Measurements from ENCODE around the gene BAIAP2L2. TPM values are rescaled to one million over a fixed set of nuclear protein-coding genes. Genes with fewer than 3 reads are reported as not detected.

Gene BAIAP2L2
- total RNA-seq, 1 donor from 2014 or later, result 0.09 TPM

DNA sequence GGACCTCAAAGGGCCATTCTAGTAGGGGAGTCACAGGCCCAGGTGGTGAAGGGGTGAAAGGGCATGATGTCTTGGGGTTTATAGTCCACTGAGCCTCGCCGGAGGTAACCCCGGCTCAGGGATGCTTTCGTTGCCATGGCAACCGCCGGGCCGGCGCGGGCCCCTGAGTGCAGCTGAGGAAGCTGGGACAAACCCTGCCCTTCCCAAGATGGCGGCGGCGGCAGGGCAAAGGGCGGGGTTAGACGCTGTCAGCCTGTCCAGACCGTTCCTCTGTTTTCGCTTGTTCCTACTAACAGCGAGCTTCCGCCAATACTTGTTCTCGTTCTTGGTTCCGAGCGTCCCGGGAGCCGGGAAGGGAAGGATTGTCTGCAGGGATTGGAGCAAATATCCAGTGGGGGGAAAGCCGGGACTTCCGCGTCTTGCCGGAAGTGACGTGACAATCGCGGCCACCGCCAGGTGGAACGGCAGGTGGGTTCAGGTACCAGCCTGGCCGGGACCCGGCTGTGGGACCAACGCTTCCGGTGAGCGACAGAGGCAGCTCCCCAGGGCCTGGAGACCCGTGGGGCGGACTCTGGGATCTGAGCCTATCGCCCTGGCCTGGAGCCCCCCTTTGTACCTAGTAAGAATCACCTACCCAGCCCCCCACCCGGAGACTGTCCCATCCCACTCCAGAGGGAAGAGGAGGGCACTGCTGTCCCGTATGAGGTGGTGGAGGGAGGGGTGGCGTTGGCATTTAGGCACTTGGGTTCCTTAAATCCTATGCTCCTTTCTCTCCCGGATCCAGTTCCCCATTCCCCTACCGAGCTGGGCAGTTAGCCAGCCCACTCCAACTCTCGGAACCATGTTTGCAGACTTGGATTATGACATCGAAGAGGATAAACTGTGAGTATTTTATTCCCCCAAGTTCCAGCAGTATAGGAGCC is 53.3 kb downstream of the BAIAP2L2 start, which contains the start of gene PICK1:
Gene PICK1, plus strand, starts transcription at position 436 of the 923 bp plus-strand sequence. Its CDS starts 406 bp downstream, at position 842.
- Mint-ChIP-seq H3K4me3 (ENCODE audit: low read depth) (peak within 1 kb of the TSS; percentile 90), H3K27me3 (ENCODE audit: low read depth) (peaks cover 4% of the 10 kb centered on the region), H3K4me1 (ENCODE audit: low read depth) (peaks cover 8% of the 10 kb centered on the region), H3K27ac (peak within 1 kb of the TSS; percentile 93), H3K36me3 (ENCODE audit: low read depth) (no peaks in the 10 kb centered on the region), H3K9me3 (no peaks in the 10 kb centered on the region)
- intact Hi-C loops (cut with micrococcal nuclease), result no loop called here
- peak; percentile 68 for DNase-seq (ENCODE audit: low spot score)

DNA sequence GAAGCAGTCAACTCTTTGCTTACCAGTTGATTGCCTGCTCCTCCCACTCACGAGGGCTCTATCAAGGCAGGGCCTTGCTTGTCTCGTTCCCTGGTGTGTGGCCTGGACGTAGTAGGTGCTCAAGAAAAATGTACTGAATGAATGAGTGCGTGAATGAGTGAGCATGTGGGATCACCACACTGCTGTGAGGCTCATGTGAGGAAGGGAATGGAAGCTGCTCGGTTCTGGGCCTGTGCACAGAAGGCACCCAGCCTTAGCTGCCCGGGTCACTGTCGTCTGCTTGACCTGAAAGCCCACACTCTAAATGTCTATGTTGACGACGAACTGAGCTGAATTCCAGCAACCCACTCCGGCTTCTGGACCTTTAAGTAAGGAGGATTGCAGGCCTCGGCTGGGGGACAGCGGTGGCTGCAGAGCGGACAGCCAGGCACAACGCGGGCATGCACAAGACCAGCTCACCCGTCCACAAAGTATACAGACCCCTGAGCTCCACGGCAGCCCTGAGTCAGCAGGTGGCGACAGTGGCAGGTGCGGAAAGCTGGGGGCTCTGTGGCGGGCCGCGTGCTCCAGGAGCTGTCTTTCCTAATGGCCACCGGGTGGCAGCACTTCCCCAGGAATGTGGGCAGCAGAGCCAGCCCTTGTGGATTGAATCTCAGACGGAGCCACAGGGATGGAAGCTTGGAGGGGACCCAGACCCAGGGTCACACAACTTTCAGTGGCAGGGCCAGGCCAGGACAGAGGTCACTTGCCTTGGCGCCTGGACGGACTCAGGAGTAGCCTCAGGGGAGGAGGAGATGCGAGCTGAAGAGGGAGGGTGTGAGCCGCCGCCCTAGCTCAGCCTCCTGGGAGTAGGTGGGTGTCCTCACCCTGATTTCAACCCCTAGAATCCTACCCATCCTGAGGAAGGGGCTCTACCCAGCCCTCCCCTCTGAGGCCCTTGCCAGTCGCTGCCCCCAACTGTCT is 58.3 kb downstream of the BAIAP2L2 start:
- no peak overlapping the region for H3K27ac Mint-ChIP-seq

DNA sequence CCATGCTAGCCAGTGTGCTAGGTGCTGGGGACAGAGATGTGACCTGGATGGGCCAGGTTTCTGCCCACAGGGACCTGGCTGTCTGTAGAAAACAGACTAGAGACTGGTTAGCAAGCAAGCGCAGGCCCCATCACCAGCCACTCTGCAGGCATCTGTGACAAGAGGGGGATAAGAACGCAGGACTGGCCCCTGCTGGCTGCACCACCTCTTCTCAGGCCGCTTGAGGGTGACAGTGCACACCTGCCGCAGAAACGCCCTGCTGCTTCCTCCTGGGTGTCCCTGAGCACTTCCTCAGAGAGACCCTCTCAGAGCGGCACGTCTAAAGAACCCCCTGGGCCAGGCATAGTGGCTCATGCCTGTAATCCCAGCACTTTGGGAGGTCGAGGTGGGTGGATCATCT is 59.2 kb downstream of the BAIAP2L2 start:
- no peak overlapping the region for H3K27ac Mint-ChIP-seq
- H3K36me3 Mint-ChIP-seq (ENCODE audit: low read depth), result no peaks in the 10 kb centered on the region
- no peaks in the 10 kb centered on the region for H3K9me3 Mint-ChIP-seq
- no peak overlapping the region for H3K4me3 Mint-ChIP-seq (ENCODE audit: low read depth)
- H3K4me1 Mint-ChIP-seq (ENCODE audit: low read depth), result peaks cover 2% of the 10 kb centered on the region
- DNase-seq (ENCODE audit: low spot score), result no peak
- intact Hi-C loops (cut with micrococcal nuclease), result loop anchor here (5.0 kb wide), 2 partner anchors 301 to 521 kb away; partner anchors contain the start of gene DMC1
- peaks cover 8% of the 10 kb centered on the region for H3K27me3 Mint-ChIP-seq (ENCODE audit: low read depth)

More for the DNA sequence above, 58.3 kb downstream of the BAIAP2L2 start:
- H3K4me1 Mint-ChIP-seq (ENCODE audit: low read depth), result peaks cover 5% of the 10 kb centered on the region
- intact Hi-C loops (cut with micrococcal nuclease), result loop anchor here (5.0 kb wide), 2 partner anchors 300 to 520 kb away; partner anchors contain the start of gene DMC1
- H3K9me3 Mint-ChIP-seq, result no peaks in the 10 kb centered on the region
- DNase-seq (ENCODE audit: low spot score), result peak; percentile 60
- H3K27me3 Mint-ChIP-seq (ENCODE audit: low read depth), result peaks cover 6% of the 10 kb centered on the region
- H3K36me3 Mint-ChIP-seq (ENCODE audit: low read depth), result no peaks in the 10 kb centered on the region
- no peak overlapping the region for H3K4me3 Mint-ChIP-seq (ENCODE audit: low read depth)

DNA sequence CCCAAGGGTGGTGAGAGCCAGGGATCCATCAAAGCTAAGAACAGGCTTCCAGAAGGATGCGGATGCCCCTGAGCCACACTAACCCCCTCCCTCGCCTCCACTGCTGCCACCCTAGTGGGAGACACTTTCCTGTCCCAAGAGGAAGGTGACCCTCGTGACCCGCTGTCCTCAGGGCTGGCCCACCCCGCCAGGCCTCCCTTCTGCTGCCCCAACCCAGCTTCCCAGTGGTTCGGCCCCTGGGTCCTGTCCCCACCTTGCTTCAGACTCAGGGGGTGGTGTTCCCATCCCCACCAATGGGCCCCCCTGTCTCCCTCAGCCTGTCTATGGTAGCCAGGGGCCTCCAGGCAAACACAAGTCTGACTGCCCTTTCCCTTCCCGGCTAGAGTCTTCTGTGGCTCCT is 59.8 kb downstream of the BAIAP2L2 start:
- Mint-ChIP-seq H3K4me3 (ENCODE audit: low read depth) (no peak overlapping the region), H3K27ac (no peak overlapping the region), H3K36me3 (ENCODE audit: low read depth) (no peaks in the 10 kb centered on the region), H3K4me1 (ENCODE audit: low read depth) (peaks cover 2% of the 10 kb centered on the region), H3K27me3 (ENCODE audit: low read depth) (peaks cover 8% of the 10 kb centered on the region), H3K9me3 (no peaks in the 10 kb centered on the region)
- intact Hi-C loops (cut with micrococcal nuclease), result loop anchor here (5.0 kb wide), 2 partner anchors 302 to 522 kb away; partner anchors contain the start of gene DMC1
- no peak for DNase-seq (ENCODE audit: low spot score)

DNA sequence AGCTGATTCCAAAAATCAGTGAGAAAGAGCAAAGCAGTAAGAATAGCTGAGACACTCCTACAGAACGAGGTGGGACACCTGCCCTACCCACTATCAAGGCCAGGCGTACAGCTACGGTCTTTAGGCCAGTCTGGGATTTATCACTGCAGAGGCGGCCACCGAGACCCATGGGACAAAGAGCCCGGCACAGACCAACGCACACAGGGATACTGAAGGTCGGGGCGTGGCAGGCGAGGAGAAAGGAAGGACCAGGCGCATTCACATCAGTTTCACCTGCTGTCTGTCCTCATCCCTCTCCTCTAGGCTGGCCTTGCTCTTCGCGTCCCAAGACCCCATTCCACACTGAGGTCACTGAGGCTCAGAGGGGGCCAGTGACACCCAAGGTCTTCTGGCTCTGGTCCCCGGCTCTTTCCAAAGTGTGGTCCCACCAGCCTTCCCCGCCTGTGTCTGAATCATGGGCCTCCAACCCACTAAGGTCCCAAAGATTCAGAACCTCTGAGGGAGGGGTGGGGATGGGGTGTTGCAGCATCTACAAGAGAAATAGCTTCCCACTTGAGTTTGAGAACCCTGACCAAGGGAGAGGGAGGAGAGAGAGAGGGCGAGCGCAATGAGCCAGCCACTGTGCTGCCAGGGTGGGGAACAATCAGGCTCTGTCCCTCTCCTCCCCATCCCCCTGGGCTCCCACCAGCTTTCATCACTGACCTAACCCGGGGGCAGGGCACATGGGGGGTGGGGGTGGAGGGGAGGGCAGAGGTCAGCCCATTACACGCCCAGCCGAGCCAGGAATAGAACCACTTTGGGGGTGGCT is 60.5 kb downstream of the BAIAP2L2 start:
- Mint-ChIP-seq H3K36me3 (ENCODE audit: low read depth) (no peaks in the 10 kb centered on the region), H3K4me1 (ENCODE audit: low read depth) (peaks cover 2% of the 10 kb centered on the region), H3K4me3 (ENCODE audit: low read depth) (no peak overlapping the region), H3K9me3 (no peaks in the 10 kb centered on the region), H3K27ac (no peak overlapping the region), H3K27me3 (ENCODE audit: low read depth) (peaks cover 7% of the 10 kb centered on the region)
- intact Hi-C loops (cut with micrococcal nuclease), result loop anchor here (5.0 kb wide), 2 partner anchors 302 to 522 kb away; partner anchors contain the start of gene DMC1
- no peak for DNase-seq (ENCODE audit: low spot score)

DNA sequence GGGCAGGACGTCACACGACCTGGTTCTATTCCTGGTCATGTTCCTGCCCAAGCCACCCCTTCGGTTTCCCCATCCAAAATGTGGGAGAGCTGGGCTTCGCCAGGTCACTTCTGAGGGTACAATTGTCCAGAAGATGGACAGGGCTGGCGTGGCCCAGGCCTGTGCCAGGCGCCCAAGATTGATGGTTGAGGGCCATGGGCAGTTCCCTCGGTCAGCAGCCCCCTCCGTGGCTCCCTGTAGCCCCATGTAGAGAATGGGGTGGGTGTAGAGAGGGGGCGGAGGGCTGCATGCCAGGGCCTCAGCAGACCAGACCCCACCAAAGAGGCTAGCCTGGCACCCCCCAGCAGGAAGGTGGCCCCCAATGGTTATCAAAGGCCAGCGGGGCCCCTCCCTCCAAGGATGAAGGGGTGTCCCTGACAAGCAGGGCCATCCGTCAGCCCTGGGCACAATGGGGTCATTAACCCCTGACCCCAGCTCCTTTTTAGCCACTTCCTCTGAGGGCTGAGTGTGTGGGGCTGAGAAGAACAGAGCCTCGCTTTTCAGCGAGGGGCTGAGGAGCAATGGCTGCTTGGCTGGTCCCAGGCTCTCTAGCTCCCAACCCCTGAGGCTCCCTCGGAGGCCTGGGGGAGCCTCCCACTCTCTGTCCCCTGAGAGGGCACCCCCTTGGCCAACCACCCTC is 64.3 kb downstream of the BAIAP2L2 start:
- intact Hi-C loops (cut with micrococcal nuclease), result no loop called here
- H3K4me1 Mint-ChIP-seq (ENCODE audit: low read depth), result no peaks in the 10 kb centered on the region
- no peaks in the 10 kb centered on the region for H3K36me3 Mint-ChIP-seq (ENCODE audit: low read depth)

DNA sequence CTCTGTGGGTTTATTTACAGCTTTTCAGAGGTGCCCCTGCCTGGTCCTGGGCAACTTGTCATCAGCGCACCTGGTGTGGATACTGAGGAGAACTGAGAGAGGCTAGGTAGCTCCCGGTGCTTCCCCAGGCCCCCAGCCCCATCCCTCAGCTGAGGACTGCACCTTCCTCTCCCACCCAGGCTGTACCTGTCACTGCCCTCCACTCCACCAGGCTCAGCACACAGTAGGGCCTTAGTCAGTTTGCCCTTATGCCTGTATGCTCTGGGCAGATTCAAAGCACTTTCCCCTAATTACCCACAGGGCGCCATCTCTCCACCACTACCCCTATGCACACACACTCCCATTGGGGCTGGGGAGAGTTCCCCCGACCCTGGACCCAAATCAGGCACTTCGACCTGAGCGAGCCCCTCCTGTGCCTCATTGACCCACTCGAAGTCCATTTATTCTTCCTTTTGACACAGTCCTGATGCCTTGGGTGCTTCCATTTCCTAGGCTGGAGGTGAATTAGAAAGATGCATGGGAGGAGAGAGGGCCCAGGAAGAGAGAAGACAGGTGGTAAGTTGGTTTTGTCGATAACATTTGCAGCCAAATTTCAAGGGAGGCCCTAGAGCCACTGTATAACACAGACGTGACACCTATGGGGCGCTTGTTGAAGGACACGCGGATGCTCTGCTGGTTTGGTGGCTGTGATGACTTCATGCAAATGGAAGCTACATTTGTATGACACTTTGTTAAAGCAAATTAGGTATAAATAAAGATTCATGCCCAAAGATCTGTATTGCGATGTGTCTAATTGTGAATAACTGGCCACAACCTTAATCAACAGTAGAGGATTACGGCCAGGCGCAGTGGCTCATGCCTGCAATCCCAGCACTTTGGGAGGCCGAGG is 67.1 kb downstream of the BAIAP2L2 start:
- Mint-ChIP-seq H3K27ac (no peak overlapping the region), H3K4me3 (ENCODE audit: low read depth) (no peak overlapping the region), H3K36me3 (ENCODE audit: low read depth) (no peaks in the 10 kb centered on the region), H3K27me3 (ENCODE audit: low read depth) (peaks cover 4% of the 10 kb centered on the region), H3K4me1 (ENCODE audit: low read depth) (no peaks in the 10 kb centered on the region), H3K9me3 (no peaks in the 10 kb centered on the region)
- intact Hi-C loops (cut with micrococcal nuclease), result no loop called here
- DNase-seq (ENCODE audit: low spot score), result no peak

More for the DNA sequence above, 64.3 kb downstream of the BAIAP2L2 start:
- no peak for DNase-seq (ENCODE audit: low spot score)
- H3K27me3 Mint-ChIP-seq (ENCODE audit: low read depth), result peaks cover 4% of the 10 kb centered on the region
- H3K9me3 Mint-ChIP-seq, result no peaks in the 10 kb centered on the region
- H3K27ac Mint-ChIP-seq, result no peak overlapping the region
- H3K4me3 Mint-ChIP-seq (ENCODE audit: low read depth), result no peak overlapping the region

DNA sequence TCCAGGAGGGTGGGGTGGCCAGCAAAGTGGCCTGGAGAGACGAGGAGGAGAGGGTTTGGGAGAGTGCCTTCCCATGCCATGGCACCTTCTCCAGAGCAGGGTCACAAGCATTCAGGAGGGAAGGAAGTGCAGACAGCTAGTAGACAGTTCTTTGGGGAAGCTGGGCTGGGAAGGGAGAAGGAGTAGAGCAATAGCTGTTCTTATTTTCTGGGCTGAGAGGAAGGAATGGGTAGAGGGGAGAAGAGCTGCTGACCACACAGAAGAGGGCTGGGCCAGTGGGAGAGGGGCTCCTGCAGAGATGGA is 68.0 kb downstream of the BAIAP2L2 start:
- H3K36me3 Mint-ChIP-seq (ENCODE audit: low read depth), result no peaks in the 10 kb centered on the region
- no peaks in the 10 kb centered on the region for H3K9me3 Mint-ChIP-seq
- H3K4me1 Mint-ChIP-seq (ENCODE audit: low read depth), result no peaks in the 10 kb centered on the region
- intact Hi-C loops (cut with micrococcal nuclease), result no loop called here
- H3K4me3 Mint-ChIP-seq (ENCODE audit: low read depth), result no peak overlapping the region
- H3K27ac Mint-ChIP-seq, result no peak overlapping the region
- H3K27me3 Mint-ChIP-seq (ENCODE audit: low read depth), result peaks cover 3% of the 10 kb centered on the region
- no peak for DNase-seq (ENCODE audit: low spot score)

DNA sequence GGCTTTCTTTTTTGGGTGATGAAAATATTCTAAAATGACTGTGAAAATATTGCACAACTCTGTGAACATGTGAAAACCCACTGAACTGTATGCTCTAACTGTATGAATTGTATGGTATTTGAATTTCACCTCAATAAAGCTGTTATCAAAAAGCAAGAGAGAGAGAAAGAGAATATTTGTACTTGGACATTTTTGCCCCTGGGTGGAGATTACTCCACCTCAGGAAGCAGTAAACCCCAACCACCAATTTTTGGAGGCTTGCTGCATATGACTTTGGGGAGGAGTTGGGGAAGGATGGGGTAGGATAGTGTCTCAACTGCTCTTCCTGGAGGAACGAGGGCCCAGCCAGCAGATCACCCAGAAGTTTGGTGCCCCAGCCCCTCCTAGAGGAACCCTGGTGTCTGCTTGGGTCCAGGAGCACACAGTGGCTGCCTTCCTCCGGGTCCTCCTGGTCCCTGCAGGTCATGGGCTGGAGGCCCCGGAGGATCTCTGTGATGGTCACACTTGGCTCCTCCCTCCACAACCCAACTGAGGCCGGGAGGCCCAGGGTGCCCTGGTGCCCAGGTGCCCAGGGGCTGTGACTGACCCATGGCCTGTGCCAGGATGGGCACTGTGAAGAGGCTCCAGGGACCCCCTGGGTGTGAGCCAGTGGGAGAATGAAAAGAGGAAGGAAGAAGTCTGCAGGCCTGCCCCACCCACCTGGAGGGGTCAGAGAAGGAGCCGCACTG is 68.6 kb downstream of the BAIAP2L2 start:
- H3K27ac Mint-ChIP-seq, result no peak overlapping the region
- DNase-seq (ENCODE audit: low spot score), result no peak
- H3K4me1 Mint-ChIP-seq (ENCODE audit: low read depth), result no peaks in the 10 kb centered on the region
- no peaks in the 10 kb centered on the region for H3K36me3 Mint-ChIP-seq (ENCODE audit: low read depth)
- intact Hi-C loops (cut with micrococcal nuclease), result no loop called here
- H3K27me3 Mint-ChIP-seq (ENCODE audit: low read depth), result peaks cover 1% of the 10 kb centered on the region
- H3K4me3 Mint-ChIP-seq (ENCODE audit: low read depth), result no peak overlapping the region
- no peaks in the 10 kb centered on the region for H3K9me3 Mint-ChIP-seq

DNA sequence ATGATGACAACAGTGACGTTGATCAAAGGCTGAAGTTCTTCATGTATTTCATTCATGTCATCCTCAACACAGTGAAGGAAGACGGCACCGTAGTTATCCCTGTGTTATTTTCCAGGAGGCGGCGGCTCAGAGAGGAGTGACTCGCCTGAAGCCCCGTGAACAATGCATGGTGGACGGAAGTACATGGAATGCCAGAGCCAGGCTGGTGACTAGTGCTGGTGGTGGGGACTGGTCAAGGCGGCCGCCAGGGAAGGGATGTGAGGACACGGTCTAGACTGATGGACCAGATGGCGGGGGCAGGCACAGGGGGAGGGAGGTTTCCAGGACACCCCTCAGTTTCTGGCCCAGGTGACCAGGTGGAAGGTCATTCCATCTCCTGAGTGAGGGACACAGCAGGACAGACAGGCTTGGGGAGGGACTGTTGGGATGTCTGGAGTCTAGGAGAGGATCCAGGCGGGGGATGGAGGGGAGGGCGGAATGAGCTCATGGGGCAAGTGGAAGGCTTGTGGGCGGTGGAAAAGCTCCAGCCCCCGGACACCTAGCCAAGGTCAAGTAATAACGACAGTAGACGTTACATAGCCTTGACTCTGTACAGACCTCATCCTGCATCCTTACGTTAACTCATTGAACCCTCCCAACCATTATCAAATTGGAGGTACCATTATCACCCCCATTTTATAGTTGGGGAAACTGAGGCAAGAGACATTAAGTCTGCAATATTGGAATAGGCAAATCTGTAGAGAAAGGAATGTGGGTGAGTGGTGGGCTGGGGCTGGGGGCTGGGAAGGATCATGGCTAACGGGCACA is 69.3 kb downstream of the BAIAP2L2 start:
- no peaks in the 10 kb centered on the region for H3K4me1 Mint-ChIP-seq (ENCODE audit: low read depth)
- H3K27me3 Mint-ChIP-seq (ENCODE audit: low read depth), result no peaks in the 10 kb centered on the region
- H3K9me3 Mint-ChIP-seq, result no peaks in the 10 kb centered on the region
- H3K4me3 Mint-ChIP-seq (ENCODE audit: low read depth), result no peak overlapping the region
- H3K36me3 Mint-ChIP-seq (ENCODE audit: low read depth), result no peaks in the 10 kb centered on the region
- intact Hi-C loops (cut with micrococcal nuclease), result no loop called here
- no peak for DNase-seq (ENCODE audit: low spot score)
- H3K27ac Mint-ChIP-seq, result no peak overlapping the region

Data from activated T-helper 2 cell treated with anti-CD3 and anti-CD28 coated beads, Interferon-gamma antibody, Interleukin-2, Interleukin-4, amounts not matched to agents 10 μg/mL and 5 μg/mL and 100 μg/mL, durations not matched to agents 14 hours and 24 hours and 36 hours (primary cell).